Activated CD4-positive, CD25-positive, alpha-beta regulatory T cell treated with anti-CD3 and anti-CD28 coated beads, Interleukin-2, amount 50 U/mL, for 16 hours (primary cell): ENCODE measurements around the gene LRFN2.

ENCODE experiments used
- DNase-seq: peaks from one replicate; pipeline ENCODE4 v3.0.0-alpha.2; 2020; ENCODE audit warnings: low read depth, low spot score

The LRFN2 gene

GRCh38 chr6:40349901-40350746, 237.0 kb downstream of the LRFN2 start:
- no peak for DNase-seq

- no peak for DNase-seq
These were observed 237.9 kb downstream of the LRFN2 start for GRCh38 chr6:40349123-40349900.

GRCh38 chr6:40348591-40348990, 238.6 kb downstream of the LRFN2 start:
- no peak for DNase-seq

GRCh38 chr6:40347571-40348011, 239.6 kb downstream of the LRFN2 start:
- no peak for DNase-seq

- DNase-seq, result no peak
These were observed 240.9 kb downstream of the LRFN2 start for GRCh38 chr6:40346246-40346645.

GRCh38 chr6:40344566-40345167, 242.5 kb downstream of the LRFN2 start:
- DNase-seq, result no peak

GRCh38 chr6:40343877-40344565, 243.1 kb downstream of the LRFN2 start:
- DNase-seq, result no peak

- no peak for DNase-seq
These were observed 243.8 kb downstream of the LRFN2 start for GRCh38 chr6:40343318-40343876.

GRCh38 chr6:40342723-40343122, 244.4 kb downstream of the LRFN2 start:
- no peak for DNase-seq

- no peak for DNase-seq
These were observed 245.4 kb downstream of the LRFN2 start for GRCh38 chr6:40341726-40342125.
